C1 segment of cervical spinal cord (tissue), 14 donors: Measurements from ENCODE around the gene TPX2.

ENCODE experiments used
- DNase-seq, 14 donors: peaks; one replicate each; lab custom pipeline; 2025; lab: John Stamatoyannopoulos, UW

TPX2 gene

DNA sequence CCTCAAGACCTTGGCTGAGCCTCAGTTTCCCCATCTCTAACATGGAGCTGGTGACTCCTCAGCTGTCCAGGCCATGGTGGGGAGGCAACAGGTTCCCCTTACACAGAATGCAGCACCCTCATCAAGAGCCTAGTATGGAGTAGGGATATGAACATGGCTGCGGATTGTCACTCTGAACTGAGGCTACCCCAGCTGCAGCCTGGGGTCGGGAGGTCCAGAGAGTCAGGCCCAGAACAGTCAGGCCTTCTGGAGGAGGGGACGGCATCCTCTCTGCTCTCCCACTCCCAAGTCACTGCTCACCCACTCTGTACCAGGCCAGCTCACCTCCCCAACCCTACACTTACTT lies 107.7 kb downstream of the TPX2 start:
- no peak for DNase-seq

DNA sequence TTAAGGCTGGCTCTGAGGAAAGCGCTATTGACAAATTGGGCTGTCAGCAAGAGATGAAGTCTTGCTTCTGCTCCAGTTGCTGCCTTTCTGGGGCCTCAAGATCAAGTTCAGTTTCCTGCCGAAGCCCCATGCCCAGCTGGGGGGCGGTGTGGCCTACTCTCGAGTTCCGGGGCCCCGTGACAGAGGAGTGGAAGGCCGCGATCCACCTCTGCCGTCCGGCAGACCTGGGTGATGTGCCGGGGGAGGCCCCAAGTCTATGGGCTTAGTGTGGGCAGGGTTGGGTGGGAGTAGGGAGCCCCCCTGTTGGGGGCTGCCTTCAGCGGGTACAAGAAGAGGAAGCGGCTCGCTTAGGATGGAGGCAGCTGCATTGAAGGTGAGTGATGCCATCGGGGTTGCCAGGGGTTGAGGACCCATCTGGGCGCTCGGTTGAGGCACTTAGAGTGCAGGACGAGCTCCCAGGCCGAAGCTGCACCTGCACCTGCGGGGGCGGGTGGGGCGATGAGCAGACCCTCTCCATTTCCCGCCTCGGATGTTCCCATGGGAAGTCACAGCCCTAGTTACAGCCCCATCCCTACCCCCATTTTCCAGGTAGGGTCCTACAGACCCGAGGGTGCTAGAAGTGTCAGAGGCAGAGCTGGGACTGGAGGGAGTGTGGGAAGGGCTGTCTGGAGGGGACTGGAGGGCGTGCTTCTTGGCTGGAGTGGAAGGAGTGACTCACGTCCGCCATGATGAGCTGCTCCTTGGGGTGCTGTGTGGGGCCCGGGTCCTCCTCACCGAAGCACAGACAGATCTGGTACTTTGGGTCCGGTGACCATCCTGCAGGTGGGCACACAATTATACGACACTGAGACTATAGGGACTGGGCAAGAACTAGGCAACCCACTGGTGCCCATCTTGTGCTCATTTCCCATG lies 109.3 kb downstream of the TPX2 start:
- no peak for DNase-seq

- DNase-seq, result no peak
These were observed 110.3 kb downstream of the TPX2 start for GRCh38 chr20:31849306-31849930.
